GM23338 (cell line): ENCODE data around the gene AKAP9. TPM values are rescaled to one million over a fixed set of nuclear protein-coding genes. Genes with fewer than 3 reads are reported as not detected.

ENCODE experiments used
- ATAC-seq: fragments of 200-7000 bp; cut with Tn5 transposase; 3 replicates; pipeline ENCODE4 v1.9.1; 2020
- DNase-seq: peaks from one replicate; pipeline ENCODE4 v3.0.0-alpha.2; 2015; ENCODE audit warnings: low spot score
- H2AFZ ChIP-seq: fragments of 200-600 bp; sonication (generic); 2 replicates; pipeline ENCODE4 v1.8.0; 2016; ENCODE audit warnings: antibody characterized with exemption, mild to moderate bottlenecking, moderate library complexity
- H3F3A ChIP-seq: fragments of 200-600 bp; sonication (generic); replicated peaks from 2 replicates; pipeline ENCODE4 v1.8.0; 2017; ENCODE audit warnings: antibody characterized with exemption, mixed run types, low read depth
- H3K27ac ChIP-seq: fragments of 200-600 bp; sonication (generic); 2 replicates; pipeline ENCODE4 v1.6.1; 2016; ENCODE audit warnings: low read depth
- H3K27me3 ChIP-seq: fragments of 200-600 bp; sonication (generic); 2 replicates; pipeline ENCODE4 v1.8.0; 2016; ENCODE audit warnings: mild to moderate bottlenecking, mixed run types, moderate library complexity; ENCODE audit not compliant: insufficient read depth
- H3K36me3 ChIP-seq: fragments of 200-600 bp; sonication (generic); 2 replicates; pipeline ENCODE4 v1.8.0; 2016; ENCODE audit warnings: mild to moderate bottlenecking; ENCODE audit not compliant: insufficient read depth
- H3K4me1 ChIP-seq: fragments of 200-600 bp; sonication (generic); 2 replicates; pipeline ENCODE4 v1.8.0; 2016; ENCODE audit warnings: mild to moderate bottlenecking, moderate library complexity; ENCODE audit not compliant: insufficient read depth
- H3K4me2 ChIP-seq: fragments of 200-600 bp; sonication (generic); 2 replicates; pipeline ENCODE4 v1.7.1; 2017; ENCODE audit warnings: mixed run types
- H3K4me3 ChIP-seq: fragments of 200-600 bp; sonication (generic); 2 replicates; pipeline ENCODE4 v1.6.1; 2016; ENCODE audit warnings: mixed run types
- H3K79me2 ChIP-seq: fragments of 200-600 bp; sonication (generic); replicated peaks from 2 replicates; pipeline ENCODE4 v1.8.0; 2017; ENCODE audit warnings: mild to moderate bottlenecking; ENCODE audit not compliant: insufficient read depth
- H3K9me2 ChIP-seq: fragments of 200-600 bp; sonication (generic); 2 replicates; pipeline ENCODE4 v1.8.0; 2017; ENCODE audit not compliant: insufficient read depth
- H4K20me1 ChIP-seq: fragments of 200-600 bp; sonication (generic); replicated peaks from 2 replicates; pipeline ENCODE4 v1.8.0; 2017; ENCODE audit warnings: mild to moderate bottlenecking; ENCODE audit not compliant: insufficient read depth
- H3K27ac Mint-ChIP-seq: 2 replicates; pipeline ENCODE4 v1.8.0; 2020; ENCODE audit warnings: inconsistent platforms, mild to moderate bottlenecking, moderate library complexity, mixed read lengths
- H3K27me3 Mint-ChIP-seq: 3 replicates; pipeline ENCODE4 v1.8.0; 2022; ENCODE audit warnings: low read depth, mild to moderate bottlenecking, moderate library complexity, mixed read lengths, inconsistent platforms; ENCODE audit not compliant: insufficient read depth, poor library complexity
- H3K36me3 Mint-ChIP-seq: 3 replicates; pipeline ENCODE4 v1.8.0; 2021; ENCODE audit warnings: low read depth, mild to moderate bottlenecking, inconsistent platforms, moderate library complexity, mixed read lengths
- H3K4me1 Mint-ChIP-seq: 3 replicates; pipeline ENCODE4 v1.8.0; 2020; ENCODE audit warnings: mild to moderate bottlenecking, inconsistent platforms, mixed read lengths
- H3K4me3 Mint-ChIP-seq: 3 replicates; pipeline ENCODE4 v1.8.0; 2021; ENCODE audit warnings: moderate library complexity, mild to moderate bottlenecking, inconsistent platforms, mixed read lengths
- H3K9me3 Mint-ChIP-seq: 3 replicates; pipeline ENCODE4 v1.8.0; 2020; ENCODE audit warnings: moderate library complexity, mild to moderate bottlenecking, inconsistent platforms, mixed read lengths
- EZH2 ChIP-seq: fragments of 200-600 bp; sonication (generic); IDR thresholded peaks from one replicate; pipeline ENCODE4 v1.8.0; 2017; ENCODE audit warnings: antibody characterized with exemption, mild to moderate bottlenecking, low read depth; ENCODE audit not compliant: unreplicated experiment
- EZH2phosphoT487 ChIP-seq: fragments of 200-600 bp; sonication (generic); IDR thresholded peaks from one replicate; pipeline ENCODE4 v1.8.1; 2018; ENCODE audit warnings: antibody characterized with exemption; ENCODE audit not compliant: unreplicated experiment
- JUNB ChIP-seq: IDR thresholded peaks from one replicate; pipeline ENCODE4 v1.6.1; 2016; ENCODE audit warnings: antibody characterized with exemption; ENCODE audit not compliant: unreplicated experiment
- POLR2AphosphoS5 ChIP-seq: IDR thresholded peaks from 2 replicates; pipeline ENCODE4 v1.6.1; 2016; ENCODE audit warnings: antibody characterized with exemption, low read depth
- REST ChIP-seq: IDR thresholded peaks from one replicate; pipeline ENCODE4 v1.6.1; 2018; ENCODE audit warnings: antibody characterized with exemption; ENCODE audit not compliant: unreplicated experiment
- ZNF114 ChIP-seq: fragments of 250-450 bp; sonication (Bioruptor Pico); IDR thresholded peaks from 2 replicates; pipeline ENCODE4 v1.5.0; 2020; ENCODE audit warnings: mild to moderate bottlenecking, moderate library complexity
- ZNF331 ChIP-seq: fragments of 250-450 bp; sonication (Bioruptor Pico); IDR thresholded peaks from 2 replicates; pipeline ENCODE4 v1.5.0; 2020; ENCODE audit warnings: low read depth, mild to moderate bottlenecking, moderate library complexity
- polyA plus RNA-seq: library from polyadenylated mRNA; unstranded; fragments of >200 nt; fragmentation: Nextera tagmentation; extraction: Ambion mirVana; gene quantifications from 2 replicates; pipeline ENCODE4 v1.2.1, GENCODE V29; 2016
- total RNA-seq: library from RNA; depleted of rRNA; stranded (reverse); fragments of >200 nt; shearing (Covaris generic); gene quantifications from 2 replicates; pipeline ENCODE4 v1.2.3, GENCODE V29; 2014
- TF ChIP-seq, protein P1 (sequence below): IDR thresholded peaks from 2 replicates; pipeline ENCODE4 v1.6.1; 2016; ENCODE audit warnings: antibody characterized with exemption
- TF ChIP-seq, protein P2 (sequence below), 2 experiments: fragments of 200-600 bp in 1 of 2; sonication (generic) in 1 of 2; conservative IDR thresholded peaks; 2 replicates each; pipeline versions ENCODE4 v1.5.1 to v1.6.1; 2016 to 2017; ENCODE audit warnings: antibody characterized with exemption in 2 of 2, low read depth in 2 of 2, mild to moderate bottlenecking in 2 of 2, moderate library complexity in 1 of 2

The AKAP9 gene
- total and polyA plus RNA-seq, 2 experiments from 2014 or later: 33.5 to 67.4 TPM

GRCh38 chr7:91894781-91895480 lies 45.7 kb upstream of the AKAP9 start:
- H3K4me1 Mint-ChIP-seq: peaks cover 7% of the 10 kb centered on the region; the same call in 2 of the 3 replicates
- Histone ChIP-seq H3K4me1 (0 out of 2 replicates have a peak, but pooled peaks cover 4% of the 10 kb centered on the region), H2AFZ (no peak overlapping the region), H3K9me2 (no peaks in the 10 kb centered on the region), H3K36me3 (peaks cover 1% of the 10 kb centered on the region; the same call in 1 of the 2 replicates), H3K79me2 (no peaks in the 10 kb centered on the region), H4K20me1 (no peaks in the 10 kb centered on the region), H3K27me3 (no peaks in the 10 kb centered on the region), H3K4me3 (no peak overlapping the region), H3F3A (no peaks in the 10 kb centered on the region), H3K27ac (no peak overlapping the region), H3K4me2 (no peak overlapping the region)
- no peak overlapping the region for H3K27ac Mint-ChIP-seq
- H3K27me3 Mint-ChIP-seq: no peaks in the 10 kb centered on the region
- no peak for DNase-seq
- TF ChIP-seq EZH2: no peak
- TF ChIP-seq, protein P1, sequence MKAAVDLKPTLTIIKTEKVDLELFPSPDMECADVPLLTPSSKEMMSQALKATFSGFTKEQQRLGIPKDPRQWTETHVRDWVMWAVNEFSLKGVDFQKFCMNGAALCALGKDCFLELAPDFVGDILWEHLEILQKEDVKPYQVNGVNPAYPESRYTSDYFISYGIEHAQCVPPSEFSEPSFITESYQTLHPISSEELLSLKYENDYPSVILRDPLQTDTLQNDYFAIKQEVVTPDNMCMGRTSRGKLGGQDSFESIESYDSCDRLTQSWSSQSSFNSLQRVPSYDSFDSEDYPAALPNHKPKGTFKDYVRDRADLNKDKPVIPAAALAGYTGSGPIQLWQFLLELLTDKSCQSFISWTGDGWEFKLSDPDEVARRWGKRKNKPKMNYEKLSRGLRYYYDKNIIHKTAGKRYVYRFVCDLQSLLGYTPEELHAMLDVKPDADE: no peak
- TF ChIP-seq, protein P2, sequence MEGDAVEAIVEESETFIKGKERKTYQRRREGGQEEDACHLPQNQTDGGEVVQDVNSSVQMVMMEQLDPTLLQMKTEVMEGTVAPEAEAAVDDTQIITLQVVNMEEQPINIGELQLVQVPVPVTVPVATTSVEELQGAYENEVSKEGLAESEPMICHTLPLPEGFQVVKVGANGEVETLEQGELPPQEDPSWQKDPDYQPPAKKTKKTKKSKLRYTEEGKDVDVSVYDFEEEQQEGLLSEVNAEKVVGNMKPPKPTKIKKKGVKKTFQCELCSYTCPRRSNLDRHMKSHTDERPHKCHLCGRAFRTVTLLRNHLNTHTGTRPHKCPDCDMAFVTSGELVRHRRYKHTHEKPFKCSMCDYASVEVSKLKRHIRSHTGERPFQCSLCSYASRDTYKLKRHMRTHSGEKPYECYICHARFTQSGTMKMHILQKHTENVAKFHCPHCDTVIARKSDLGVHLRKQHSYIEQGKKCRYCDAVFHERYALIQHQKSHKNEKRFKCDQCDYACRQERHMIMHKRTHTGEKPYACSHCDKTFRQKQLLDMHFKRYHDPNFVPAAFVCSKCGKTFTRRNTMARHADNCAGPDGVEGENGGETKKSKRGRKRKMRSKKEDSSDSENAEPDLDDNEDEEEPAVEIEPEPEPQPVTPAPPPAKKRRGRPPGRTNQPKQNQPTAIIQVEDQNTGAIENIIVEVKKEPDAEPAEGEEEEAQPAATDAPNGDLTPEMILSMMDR (conservative IDR thresholded peaks at IDR 0.05; ENCODE audit: low read depth in 2 of 2): no peak
- TF ChIP-seq EZH2phosphoT487: no peak
- no peak for TF ChIP-seq REST
- no peak for TF ChIP-seq POLR2AphosphoS5
- no peak for TF ChIP-seq JUNB
- TF ChIP-seq ZNF114 (CRISPR knock-in tag): no peak
- TF ChIP-seq ZNF331: no peak
- H3K36me3 Mint-ChIP-seq: no peaks in the 10 kb centered on the region; the same call in 2 of the 3 replicates
- ATAC-seq: no peak
- peaks cover 7% of the 10 kb centered on the region for H3K9me3 Mint-ChIP-seq
- H3K4me3 Mint-ChIP-seq: no peak overlapping the region
